NB4 (cell line): ENCODE measurements around the gene UNC5C.
A peak's percentile ranks its signal among the peaks of the same experiment; 100 is the strongest.

ENCODE experiments used
- DNase-seq: peaks from one replicate; pipeline ENCODE4 v3.0.0; 2010; ENCODE audit warnings: low read depth
- H3K4me3 ChIP-seq: one replicate; pipeline ENCODE4 v1.5.1; 2011; ENCODE audit warnings: mild to moderate bottlenecking, low read depth, low read length, moderate library complexity
- CTCF ChIP-seq: IDR thresholded peaks from one replicate; pipeline ENCODE4 v1.5.1; 2012; ENCODE audit warnings: low read depth, low read length
- MAX ChIP-seq: IDR thresholded peaks from 2 replicates; pipeline ENCODE4 v1.6.1; 2011; ENCODE audit warnings: low read depth, low read length
- MYC ChIP-seq: IDR thresholded peaks from 2 replicates; pipeline ENCODE4 v1.6.1; 2011; ENCODE audit warnings: low read depth, low read length
- POLR2A ChIP-seq: IDR thresholded peaks from 2 replicates; pipeline ENCODE4 v1.6.1; 2011; ENCODE audit warnings: mild to moderate bottlenecking; ENCODE audit not compliant: insufficient read length; ENCODE audit errors: extremely low read depth

Gene UNC5C

GRCh38 chr4:95585016-95585695 is 36.4 kb upstream of the UNC5C start:
- TF ChIP-seq MYC, result no peak
- TF ChIP-seq CTCF, result no peak
- no peak for TF ChIP-seq POLR2A
- TF ChIP-seq MAX, result no peak
- no peak overlapping the region for H3K4me3 ChIP-seq
- DNase-seq, result no peak

- no peak for DNase-seq
- TF ChIP-seq MYC (no peak), MAX (no peak), POLR2A (no peak), CTCF (no peak)
- H3K4me3 ChIP-seq, result no peak overlapping the region
These were observed 31.5 kb upstream of the UNC5C start for GRCh38 chr4:95580226-95580625.

GRCh38 chr4:95572304-95572991 is 23.7 kb upstream of the UNC5C start:
- DNase-seq, result peak; percentile 69
- TF ChIP-seq MYC, result no peak
- TF ChIP-seq MAX, result no peak; the same call in 1 of the 2 replicates
- TF ChIP-seq CTCF, result no peak
- no peak for TF ChIP-seq POLR2A
- H3K4me3 ChIP-seq, result no peak overlapping the region

- no peak overlapping the region for H3K4me3 ChIP-seq
- TF ChIP-seq MYC (no peak), CTCF (no peak), MAX (no peak), POLR2A (no peak)
- no peak for DNase-seq
These were observed 22.8 kb upstream of the UNC5C start for GRCh38 chr4:95571577-95571976.

GRCh38 chr4:95563638-95564337 is 15.0 kb upstream of the UNC5C start:
- TF ChIP-seq MYC, result no peak
- no peak for TF ChIP-seq POLR2A
- no peak for TF ChIP-seq CTCF
- H3K4me3 ChIP-seq, result no peak overlapping the region
- DNase-seq, result no peak
